ENCODE measurements around the gene PBLD.
"Not testable (repeated sequence)": the region's sequence is repeated elsewhere in the genome, so short reads cannot be mapped to it uniquely, and the experiment has no call there.

Gene PBLD

DNA sequence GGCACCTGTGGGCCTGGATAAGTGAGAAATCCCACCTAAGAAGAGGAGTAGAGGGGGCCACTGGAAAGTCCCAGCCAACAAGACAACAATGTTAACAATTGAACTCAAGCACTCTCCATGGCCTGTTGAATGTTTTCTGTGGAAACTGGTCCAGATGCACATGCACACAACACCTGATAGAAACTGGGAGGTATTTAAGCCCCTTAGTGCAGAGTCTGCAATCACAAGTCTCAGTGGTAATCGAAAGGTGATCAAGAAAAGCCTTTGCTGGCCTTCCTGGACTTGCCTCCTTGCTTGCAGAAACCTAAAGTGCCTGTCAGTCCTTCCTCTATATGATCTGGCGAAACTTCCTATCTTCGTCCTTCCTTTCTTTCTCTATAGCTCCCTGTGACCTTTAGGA lies 31.4 kb downstream of the PBLD start:
- no peak for TF ChIP-seq Cebpa-rat (IDR thresholded peaks at IDR 0.05)
- peak overlapping the region in 3 of 11 experiments; percentile 21 to 53 (median 37); a peak in 3 of 22 replicates for H3K27ac ChIP-seq
- peaks cover 0 to 20% (median 0%) of the 10 kb centered on the region in 10 experiments; a peak in 8 of 20 replicates for H3K4me1 ChIP-seq
- no peak overlapping the region for H3K9ac ChIP-seq
- H3K4me2 ChIP-seq = peak overlapping the region in 4 of 11 experiments; percentile 7 to 42 (median 22); a peak in 3 of 22 replicates
- H3K36me3 ChIP-seq = no peaks in the 10 kb centered on the region
- H3K4me3 ChIP-seq = no peak overlapping the region
- H3K27me3 ChIP-seq = no peaks in the 10 kb centered on the region
- no peaks in the 10 kb centered on the region for H3K9me3 ChIP-seq (replicated peaks in 1 of 11)
- H4K20me1 ChIP-seq = no peaks in the 10 kb centered on the region

DNA sequence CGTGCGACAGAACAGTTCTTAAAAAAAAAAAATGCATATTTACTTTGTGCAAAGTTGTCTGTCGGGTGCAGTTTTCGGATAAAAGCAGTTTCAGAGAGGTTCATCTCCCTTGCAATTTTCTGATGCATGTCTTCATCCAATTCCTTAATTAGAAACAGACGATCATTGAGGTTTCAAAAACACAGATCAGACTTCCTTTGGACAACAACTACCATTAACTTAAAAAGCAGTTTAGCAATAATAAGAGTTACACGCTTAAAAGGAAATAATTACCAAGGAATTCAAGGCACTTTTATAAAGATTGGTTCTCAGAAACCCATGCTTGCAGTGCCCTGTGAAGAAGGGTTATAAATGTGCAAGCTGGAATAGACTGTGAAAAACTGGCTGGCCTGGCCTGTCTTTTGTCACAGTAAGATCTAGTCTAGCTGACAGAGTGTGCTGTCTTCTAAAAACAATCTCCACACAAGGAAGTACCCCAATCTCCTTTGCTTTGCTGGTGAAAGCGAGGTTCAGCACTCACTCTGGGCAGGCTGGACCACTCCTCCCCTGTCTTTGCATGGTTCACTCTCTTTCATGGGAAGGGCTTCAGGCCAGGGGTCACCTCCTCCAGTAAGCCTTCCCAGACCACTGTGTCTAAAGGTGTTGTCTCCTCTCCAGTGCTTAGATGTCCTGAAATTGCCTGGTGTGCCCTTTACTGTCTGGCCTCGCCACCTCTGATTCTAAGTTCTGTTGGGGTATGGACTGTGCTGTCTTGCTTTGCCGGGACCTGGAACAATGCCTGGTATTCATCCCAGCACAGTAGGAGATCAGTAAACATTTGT lies 35.7 kb downstream of the PBLD start:
- Histone ChIP-seq H3K27me3 (no peaks in the 10 kb centered on the region), H3K9me3 (replicated peaks in 1 of 11) (no peaks in the 10 kb centered on the region), H3K4me3 (no peak overlapping the region), H3K4me2 (no peak overlapping the region), H3K9ac (peak overlapping the region in 1 of 11 experiments; percentile 31; a peak in 1 of 22 replicates), H3K4me1 (peaks cover 0 to 20% (median 0%) of the 10 kb centered on the region in 10 experiments; a peak in 8 of 20 replicates), H4K20me1 (no peaks in the 10 kb centered on the region), H3K36me3 (peaks cover 0 to 5% (median 0%) of the 10 kb centered on the region in 11 experiments; a peak in 1 of 22 replicates), H3K27ac (0 out of 22 replicates have a peak overlapping the region, but pooled peaks of 1 of the 11 experiments have one; percentile 13)
- no peak for TF ChIP-seq Cebpa-rat (IDR thresholded peaks at IDR 0.05)

GRCh38 chr10:68290736-68291135 lies 42.0 kb downstream of the PBLD start:
- Histone ChIP-seq H4K20me1 (no peaks in the 10 kb centered on the region), H3K4me2 (no peak overlapping the region), H3K36me3 (peaks cover 0 to 9% (median 0%) of the 10 kb centered on the region in 11 experiments; a peak in 3 of 22 replicates), H3K9ac (no peak overlapping the region), H3K27me3 (no peaks in the 10 kb centered on the region), H3K4me3 (no peak overlapping the region), H3K27ac (no peak overlapping the region), H3K4me1 (no peaks in the 10 kb centered on the region), H3K9me3 (replicated peaks in 1 of 11) (no peaks in the 10 kb centered on the region)
- no peak for TF ChIP-seq Cebpa-rat (IDR thresholded peaks at IDR 0.05)

- no peak overlapping the region for H3K4me2 ChIP-seq
- H3K9me3 ChIP-seq (replicated peaks in 1 of 11) = no peaks in the 10 kb centered on the region
- no peaks in the 10 kb centered on the region for H3K4me1 ChIP-seq
- no peak for TF ChIP-seq Cebpa-rat (IDR thresholded peaks at IDR 0.05)
- no peaks in the 10 kb centered on the region for H3K27me3 ChIP-seq
- H3K27ac ChIP-seq = no peak overlapping the region
- H3K4me3 ChIP-seq = no peak overlapping the region
- H4K20me1 ChIP-seq = no peaks in the 10 kb centered on the region
- peaks cover 0 to 6% (median 0%) of the 10 kb centered on the region in 11 experiments; a peak in 3 of 22 replicates for H3K36me3 ChIP-seq
- no peak overlapping the region for H3K9ac ChIP-seq
Measured at GRCh38 chr10:68288717-68289116, 44.0 kb downstream of the PBLD start.

- TF ChIP-seq Cebpa-rat (IDR thresholded peaks at IDR 0.05) = no peak
- no peaks in the 10 kb centered on the region for H3K27me3 ChIP-seq
- no peaks in the 10 kb centered on the region for H4K20me1 ChIP-seq
- H3K27ac ChIP-seq = no peak overlapping the region
- no peaks in the 10 kb centered on the region for H3K4me1 ChIP-seq
- H3K9ac ChIP-seq = no peak overlapping the region
- H3K4me2 ChIP-seq = no peak overlapping the region
- no peak overlapping the region for H3K4me3 ChIP-seq
- peaks cover 12 to 17% (median 15%) of the 10 kb centered on the region in 11 experiments for H3K9me3 ChIP-seq (replicated peaks in 1 of 11)
- H3K36me3 ChIP-seq = no peaks in the 10 kb centered on the region
Measured at GRCh38 chr10:68284062-68285001, 48.4 kb downstream of the PBLD start.

- TF ChIP-seq Cebpa-rat (IDR thresholded peaks at IDR 0.05) = no peak
- Histone ChIP-seq H3K27me3 (no peaks in the 10 kb centered on the region), H3K9ac (no peak overlapping the region), H3K36me3 (peaks cover 0 to 10% (median 2%) of the 10 kb centered on the region in 11 experiments; a peak in 6 of 22 replicates), H3K4me1 (no peaks in the 10 kb centered on the region), H3K4me2 (no peak overlapping the region), H3K27ac (no peak overlapping the region), H3K4me3 (no peak overlapping the region), H4K20me1 (no peaks in the 10 kb centered on the region), H3K9me3 (replicated peaks in 1 of 11) (peaks cover 45 to 53% (median 50%) of the 10 kb centered on the region in 11 experiments)
Measured at GRCh38 chr10:68280758-68281157, 52.0 kb downstream of the PBLD start.

- H3K4me1 ChIP-seq, H3K9ac ChIP-seq, H3K4me2 ChIP-seq, H4K20me1 ChIP-seq, H3K4me3 ChIP-seq, H3K27ac ChIP-seq, H3K36me3 ChIP-seq, H3K27me3 ChIP-seq: not testable (repeated sequence)
- peaks cover 45 to 66% (median 56%) of the 10 kb centered on the region in 11 experiments for H3K9me3 ChIP-seq (replicated peaks in 1 of 11)
Measured at GRCh38 chr10:68278906-68279753, 53.6 kb downstream of the PBLD start.

GRCh38 chr10:68277814-68278213 lies 54.9 kb downstream of the PBLD start:
- not testable (repeated sequence) for H3K36me3 ChIP-seq, H4K20me1 ChIP-seq, H3K4me1 ChIP-seq, H3K4me2 ChIP-seq, H3K27ac ChIP-seq, H3K27me3 ChIP-seq, H3K9ac ChIP-seq
- H3K9me3 ChIP-seq (replicated peaks in 1 of 11) = peaks cover 45 to 66% (median 56%) of the 10 kb centered on the region in 11 experiments
- peak overlapping the region in 2 of 10 experiments; percentile 22 to 24; a peak in 2 of 20 replicates for H3K4me3 ChIP-seq
